GM12878 (cell line): Measurements from ENCODE around the gene SSH3. TPM values are rescaled to one million over a fixed set of nuclear protein-coding genes. Genes with fewer than 3 reads are reported as not detected.

ENCODE experiments used
- ATAC-seq: fragments of 200-7000 bp; cut with Tn5 transposase; 3 replicates; pipeline ENCODE4 v1.9.1; 2020; ENCODE audit warnings: mild to moderate bottlenecking, moderate library complexity
- BruUV-seq: library from RNA; stranded (reverse); fragments of 400-500 nt; replicated peaks from 2 replicates; lab custom pipeline; 2021; lab: Mats Ljungman, UMichigan
- CTCF ChIA-PET: fragments of 300-600 bp; sonication (Branson Sonifier 250); formaldehyde crosslinking; extraction: SDS; loops from one replicate; lab custom pipeline; 2021; ENCODE audit warnings: inconsistent platforms; lab: Yijun Ruan, JAX
- POLR2A ChIA-PET: fragments of 350-600 bp; formaldehyde crosslinking; extraction: SDS; loops from one replicate; lab custom pipeline; 2021; ENCODE audit warnings: inconsistent platforms; lab: Charles Lee
- RAD21 ChIA-PET: fragments of 300-600 bp; sonication (Branson Sonifier 250); formaldehyde crosslinking; loops from one replicate; lab custom pipeline; 2023; ENCODE audit warnings: antibody characterized with exemption; ENCODE audit not compliant: unreplicated experiment; lab: Charles Lee
- SMC1A ChIA-PET: fragments of 300-600 bp; sonication (Branson Sonifier 250); formaldehyde crosslinking; loops from one replicate; lab custom pipeline; 2023; ENCODE audit not compliant: unreplicated experiment, uncharacterized antibody; lab: Charles Lee
- DNase-seq: peaks from one replicate; pipeline ENCODE4 v3.0.0-alpha.2; 2011; ENCODE audit warnings: low read depth, low spot score
- FAIRE-seq: peaks from 3 replicates; lab custom pipeline; 2011; peaks lifted over from hg19 to GRCh38; lab: Jason Lieb, UNC
- H2AFZ ChIP-seq: 2 replicates; pipeline ENCODE4 v1.6.0; 2011; ENCODE audit warnings: low read depth, low read length, control low read depth; ENCODE audit not compliant: control insufficient read depth
- H3K27ac ChIP-seq: 2 replicates; pipeline ENCODE4 v1.5.1; 2011; ENCODE audit warnings: control low read depth; ENCODE audit not compliant: control insufficient read depth, insufficient read depth
- H3K27me3 ChIP-seq, 2 experiments: replicated peaks in 1 of 2; 2 replicates each; pipeline versions ENCODE4 v1.6.0 to v1.6.1; 2011; ENCODE audit warnings: low read length in 1 of 2; ENCODE audit not compliant: control insufficient read depth in 2 of 2, insufficient read depth in 2 of 2
- H3K36me3 ChIP-seq, 2 experiments: 2 replicates each; pipeline ENCODE4 v1.5.1; 2011; ENCODE audit warnings: low read length in 1 of 2; ENCODE audit not compliant: control insufficient read depth in 2 of 2, insufficient read depth in 2 of 2
- H3K4me1 ChIP-seq: 2 replicates; pipeline ENCODE4 v1.6.1; 2011; ENCODE audit warnings: mild to moderate bottlenecking, low read length, moderate library complexity, mixed read lengths; ENCODE audit not compliant: control insufficient read depth, insufficient read depth
- H3K4me2 ChIP-seq: 2 replicates; pipeline ENCODE4 v1.6.0; 2011; ENCODE audit warnings: control low read depth; ENCODE audit not compliant: control insufficient read depth, insufficient read depth
- H3K4me3 ChIP-seq: fragments of 200-600 bp; sonication (generic); 2 replicates; pipeline ENCODE4 v1.5.1; 2016
- H3K79me2 ChIP-seq: 2 replicates; pipeline ENCODE4 v1.6.0; 2011; ENCODE audit warnings: low read length; ENCODE audit not compliant: control insufficient read depth, insufficient read depth
- H3K9ac ChIP-seq: 2 replicates; pipeline ENCODE4 v1.8.0; 2011; ENCODE audit warnings: low read length, control low read depth, mixed read lengths; ENCODE audit not compliant: control insufficient read depth, insufficient read depth
- H3K9me3 ChIP-seq: replicated peaks from 3 replicates; pipeline ENCODE4 v1.5.1; 2011; ENCODE audit warnings: mild to moderate bottlenecking, low read length; ENCODE audit not compliant: control insufficient read depth, insufficient read depth
- H4K20me1 ChIP-seq: 2 replicates; pipeline ENCODE4 v1.6.0; 2011; ENCODE audit not compliant: control insufficient read depth, insufficient read depth
- GATAD2B ChIP-seq: fragments of 450-650 bp; conservative IDR thresholded peaks from 2 replicates; pipeline ENCODE4 v1.6.1; 2017; ENCODE audit warnings: low read depth, mild to moderate bottlenecking, moderate library complexity
- KDM1A ChIP-seq: fragments of 200-600 bp; sonication (generic); IDR thresholded peaks from 2 replicates; pipeline ENCODE4 v1.6.1; 2016; ENCODE audit warnings: borderline replicate concordance
- KLF5 ChIP-seq: fragments of 450-650 bp; IDR thresholded peaks from 2 replicates; pipeline ENCODE4 v1.6.1; 2014; ENCODE audit warnings: mild to moderate bottlenecking; ENCODE audit not compliant: partially characterized antibody
- MXI1 ChIP-seq: fragments of 150-350 bp; IDR thresholded peaks from 2 replicates; pipeline ENCODE4 v1.6.1; 2011; ENCODE audit warnings: low read depth, mild to moderate bottlenecking, inconsistent platforms, low read length, improper control_type of control experiment
- MYB ChIP-seq: fragments of 150-350 bp; IDR thresholded peaks from 2 replicates; pipeline ENCODE4 v1.6.1; 2014; ENCODE audit warnings: mild to moderate bottlenecking, low read depth, low read length, borderline replicate concordance
- MYC ChIP-seq: IDR thresholded peaks from 2 replicates; pipeline ENCODE4 v1.6.1; 2011; ENCODE audit warnings: mild to moderate bottlenecking, low read length, moderate library complexity, inconsistent platforms; ENCODE audit not compliant: insufficient read depth, insufficient replicate concordance, insufficient read length, severe bottlenecking
- NFXL1 ChIP-seq: fragments of 450-650 bp; IDR thresholded peaks from 2 replicates; pipeline ENCODE4 v1.6.1; 2017; ENCODE audit warnings: antibody characterized with exemption, mild to moderate bottlenecking, borderline replicate concordance
- PML ChIP-seq: IDR thresholded peaks from 2 replicates; pipeline ENCODE4 v1.6.1; 2012; ENCODE audit warnings: low read length, inconsistent platforms
- POLR2AphosphoS5 ChIP-seq: IDR thresholded peaks from 2 replicates; pipeline ENCODE4 v1.6.1; 2011; ENCODE audit warnings: mild to moderate bottlenecking, low read length, inconsistent platforms
- RAD21 ChIP-seq: IDR thresholded peaks from 2 replicates; pipeline ENCODE4 v1.6.1; 2011; ENCODE audit warnings: mild to moderate bottlenecking, low read depth, low read length, moderate library complexity; ENCODE audit not compliant: insufficient read depth
- RBBP5 ChIP-seq: fragments of 200-600 bp; sonication (generic); conservative IDR thresholded peaks from 2 replicates; pipeline ENCODE4 v1.6.1; 2016
- STAT3 ChIP-seq: IDR thresholded peaks from 2 replicates; pipeline ENCODE4 v1.6.1; 2011; ENCODE audit warnings: low read depth, low read length, improper control_type of control experiment
- TAF1 ChIP-seq: IDR thresholded peaks from 2 replicates; pipeline ENCODE4 v1.6.1; 2011; ENCODE audit warnings: mild to moderate bottlenecking, low read depth, low read length, borderline replicate concordance
- TBL1XR1 ChIP-seq: IDR thresholded peaks from 2 replicates; pipeline ENCODE4 v1.6.1; 2012; ENCODE audit warnings: low read depth, low read length, improper control_type of control experiment
- ZNF384 ChIP-seq: IDR thresholded peaks from 2 replicates; pipeline ENCODE4 v1.6.1; 2012; ENCODE audit warnings: low read depth, mild to moderate bottlenecking, low read length, improper control_type of control experiment, borderline replicate concordance
- WGBS: methylation state at CpG from one replicate; pipeline ENCODE4 v1.1.6; 2016; ENCODE audit warnings: low lambda C conversion rate; ENCODE audit not compliant: insufficient replicate concordance, insufficient coverage; ENCODE audit errors: missing lambda C conversion rate; 5-methylcytosine and 5-hydroxymethylcytosine counted together
- in situ Hi-C: fragments of 300-500 bp; cut with MboI; formaldehyde crosslinking; loops from 9 replicates; pipeline ENCODE4 v1.14.3; 2018; ENCODE audit warnings: mixed read lengths
- intact Hi-C: fragments of 100-400 bp; cut with micrococcal nuclease; formaldehyde crosslinking; loops from one replicate; pipeline ENCODE4 v1.14.2; 2022; ENCODE audit not compliant: unreplicated experiment
- polyA plus RNA-seq, 11 experiments: library from polyadenylated mRNA; depleted of rRNA in 4 of 11; unstranded in 6 of 11; stranded (reverse) in 5 of 11; fragments of >200 nt; fragmentation: Nextera tagmentation in 4 of 11; fragmentation: Illumina TruSeq in 1 of 11; extraction: Ambion mirVana in 4 of 11; extraction: Trizol in 1 of 11; gene quantifications; 1 replicate in 1 of 11; 2 replicates in 10 of 11; pipeline versions ENCODE4 v1.2.1 to v1.2.3, GENCODE V29; 2011 to 2016; ENCODE audit warnings: inconsistent platforms in 2 of 11, missing spikeins in 2 of 11, low read depth in 1 of 11
- total RNA-seq, 4 experiments: library from RNA; depleted of rRNA in 3 of 4; stranded (reverse); fragments of >200 nt in 3 of 4; fragmentation: Illumina TruSeq in 1 of 4; extraction: Trizol in 1 of 4; gene quantifications; 2 replicates each; pipeline versions ENCODE4 v1.2.1 to v1.2.3, GENCODE V29; 2013 to 2021
- TF ChIP-seq, protein P1 (sequence below): fragments of 450-650 bp; IDR thresholded peaks from 2 replicates; pipeline ENCODE4 v1.6.1; 2016; ENCODE audit warnings: mild to moderate bottlenecking, moderate library complexity, borderline replicate concordance
- TF ChIP-seq, protein P2 (sequence below): fragments of 150-350 bp; IDR thresholded peaks from 2 replicates; pipeline ENCODE4 v1.6.1; 2014; ENCODE audit warnings: mild to moderate bottlenecking, low read depth, low read length
- TF ChIP-seq, protein P3 (sequence below): IDR thresholded peaks from 2 replicates; pipeline ENCODE4 v1.6.1; 2011; ENCODE audit warnings: low read depth, low read length, improper control_type of control experiment, borderline replicate concordance

SSH3 gene
- total and polyA plus RNA-seq, 10 of the 15 experiments (the other 5 are each of a cell fraction or from before 2014, with no cell fraction given) = 0.05 to 0.83 (median 0.28) TPM; not detected in 3

DNA sequence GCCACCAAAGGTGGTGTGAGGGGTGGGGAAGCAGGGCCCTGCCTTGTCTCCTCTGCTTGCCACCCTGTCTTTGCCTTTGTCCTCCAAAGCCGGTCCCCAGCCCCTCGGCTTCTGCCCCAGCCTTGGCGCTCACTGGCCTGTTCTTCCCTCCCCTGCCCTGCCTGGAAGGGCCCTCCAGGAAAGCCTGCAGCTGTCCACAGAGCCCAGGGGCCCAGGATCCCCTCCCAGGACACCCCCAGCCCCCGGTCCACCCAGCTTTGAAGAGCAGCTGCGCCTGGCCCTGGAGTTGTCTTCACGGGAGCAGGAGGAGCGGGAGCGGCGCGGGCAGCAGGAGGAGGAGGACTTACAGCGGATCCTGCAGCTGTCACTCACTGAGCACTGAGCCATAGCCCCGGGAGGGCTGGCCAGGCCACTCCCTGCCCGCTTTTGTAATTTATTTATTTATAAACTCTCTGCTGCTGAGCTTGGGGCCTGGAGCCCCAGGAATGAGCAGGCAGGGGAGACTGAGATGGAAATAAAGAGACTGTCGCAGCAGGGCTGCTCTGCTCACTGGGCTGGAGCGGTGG, 1.3 kb upstream of the SSH3 start:
- RAD21 ChIA-PET = no interaction called here
- peaks cover under 1 to 22% of the 10 kb centered on the region in 2 experiments; a peak in 3 of 4 replicates for H3K36me3 ChIP-seq
- ATAC-seq (no peak), FAIRE-seq (no peak), DNase-seq (no peak)
- intact Hi-C loops = no loop called here
- CTCF ChIA-PET = no interaction called here
- H3K4me1 ChIP-seq = no peaks in the 10 kb centered on the region
- H3K4me3 ChIP-seq = no peak overlapping the region
- H3K27me3 ChIP-seq = no peaks in the 10 kb centered on the region
- H3K79me2 ChIP-seq = no peaks in the 10 kb centered on the region
- no peaks in the 10 kb centered on the region for H4K20me1 ChIP-seq
- H3K9me3 ChIP-seq = no peaks in the 10 kb centered on the region
- no TSS peak for BruUV-seq
- H3K9ac ChIP-seq = no peak overlapping the region
- in situ Hi-C loops = no loop called here
- no peak overlapping the region for H3K4me2 ChIP-seq
- 91% methylated on average over 15 of the region's 15 CpGs for WGBS
- POLR2A ChIA-PET = interaction anchor here (0.6 kb wide), 1 partner anchor 11 kb away, joined by 7 read pairs; no protein-coding TSS in a partner anchor
- SMC1A ChIA-PET = no interaction called here
- no peak overlapping the region for H2AFZ ChIP-seq
- no peak overlapping the region for H3K27ac ChIP-seq
- TF ChIP-seq MXI1 (no peak), TAF1 (no peak), MYB (no peak), MYC (no peak), POLR2AphosphoS5 (no peak), KLF5 (no peak), RAD21 (no peak), GATAD2B (no peak), NFXL1 (no peak), KDM1A (no peak), ZNF384 (no peak), PML (no peak), STAT3 (no peak), TBL1XR1 (no peak), RBBP5 (no peak)
- TF ChIP-seq, protein P1, sequence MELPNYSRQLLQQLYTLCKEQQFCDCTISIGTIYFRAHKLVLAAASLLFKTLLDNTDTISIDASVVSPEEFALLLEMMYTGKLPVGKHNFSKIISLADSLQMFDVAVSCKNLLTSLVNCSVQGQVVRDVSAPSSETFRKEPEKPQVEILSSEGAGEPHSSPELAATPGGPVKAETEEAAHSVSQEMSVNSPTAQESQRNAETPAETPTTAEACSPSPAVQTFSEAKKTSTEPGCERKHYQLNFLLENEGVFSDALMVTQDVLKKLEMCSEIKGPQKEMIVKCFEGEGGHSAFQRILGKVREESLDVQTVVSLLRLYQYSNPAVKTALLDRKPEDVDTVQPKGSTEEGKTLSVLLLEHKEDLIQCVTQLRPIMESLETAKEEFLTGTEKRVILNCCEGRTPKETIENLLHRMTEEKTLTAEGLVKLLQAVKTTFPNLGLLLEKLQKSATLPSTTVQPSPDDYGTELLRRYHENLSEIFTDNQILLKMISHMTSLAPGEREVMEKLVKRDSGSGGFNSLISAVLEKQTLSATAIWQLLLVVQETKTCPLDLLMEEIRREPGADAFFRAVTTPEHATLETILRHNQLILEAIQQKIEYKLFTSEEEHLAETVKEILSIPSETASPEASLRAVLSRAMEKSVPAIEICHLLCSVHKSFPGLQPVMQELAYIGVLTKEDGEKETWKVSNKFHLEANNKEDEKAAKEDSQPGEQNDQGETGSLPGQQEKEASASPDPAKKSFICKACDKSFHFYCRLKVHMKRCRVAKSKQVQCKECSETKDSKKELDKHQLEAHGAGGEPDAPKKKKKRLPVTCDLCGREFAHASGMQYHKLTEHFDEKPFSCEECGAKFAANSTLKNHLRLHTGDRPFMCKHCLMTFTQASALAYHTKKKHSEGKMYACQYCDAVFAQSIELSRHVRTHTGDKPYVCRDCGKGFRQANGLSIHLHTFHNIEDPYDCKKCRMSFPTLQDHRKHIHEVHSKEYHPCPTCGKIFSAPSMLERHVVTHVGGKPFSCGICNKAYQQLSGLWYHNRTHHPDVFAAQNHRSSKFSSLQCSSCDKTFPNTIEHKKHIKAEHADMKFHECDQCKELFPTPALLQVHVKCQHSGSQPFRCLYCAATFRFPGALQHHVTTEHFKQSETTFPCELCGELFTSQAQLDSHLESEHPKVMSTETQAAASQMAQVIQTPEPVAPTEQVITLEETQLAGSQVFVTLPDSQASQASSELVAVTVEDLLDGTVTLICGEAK = no peak
- TF ChIP-seq, protein P2, sequence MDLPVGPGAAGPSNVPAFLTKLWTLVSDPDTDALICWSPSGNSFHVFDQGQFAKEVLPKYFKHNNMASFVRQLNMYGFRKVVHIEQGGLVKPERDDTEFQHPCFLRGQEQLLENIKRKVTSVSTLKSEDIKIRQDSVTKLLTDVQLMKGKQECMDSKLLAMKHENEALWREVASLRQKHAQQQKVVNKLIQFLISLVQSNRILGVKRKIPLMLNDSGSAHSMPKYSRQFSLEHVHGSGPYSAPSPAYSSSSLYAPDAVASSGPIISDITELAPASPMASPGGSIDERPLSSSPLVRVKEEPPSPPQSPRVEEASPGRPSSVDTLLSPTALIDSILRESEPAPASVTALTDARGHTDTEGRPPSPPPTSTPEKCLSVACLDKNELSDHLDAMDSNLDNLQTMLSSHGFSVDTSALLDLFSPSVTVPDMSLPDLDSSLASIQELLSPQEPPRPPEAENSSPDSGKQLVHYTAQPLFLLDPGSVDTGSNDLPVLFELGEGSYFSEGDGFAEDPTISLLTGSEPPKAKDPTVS = no peak
- TF ChIP-seq, protein P3, sequence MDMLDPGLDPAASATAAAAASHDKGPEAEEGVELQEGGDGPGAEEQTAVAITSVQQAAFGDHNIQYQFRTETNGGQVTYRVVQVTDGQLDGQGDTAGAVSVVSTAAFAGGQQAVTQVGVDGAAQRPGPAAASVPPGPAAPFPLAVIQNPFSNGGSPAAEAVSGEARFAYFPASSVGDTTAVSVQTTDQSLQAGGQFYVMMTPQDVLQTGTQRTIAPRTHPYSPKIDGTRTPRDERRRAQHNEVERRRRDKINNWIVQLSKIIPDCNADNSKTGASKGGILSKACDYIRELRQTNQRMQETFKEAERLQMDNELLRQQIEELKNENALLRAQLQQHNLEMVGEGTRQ = no peak
